Measurements from ENCODE around the gene RBM6. TPM values are rescaled to one million over a fixed set of nuclear protein-coding genes. Genes with fewer than 3 reads are reported as not detected.

RBM6 gene
- total RNA-seq, 4 donors from 2014 or later: 73.5 to 222 (median 89.5) TPM

DNA sequence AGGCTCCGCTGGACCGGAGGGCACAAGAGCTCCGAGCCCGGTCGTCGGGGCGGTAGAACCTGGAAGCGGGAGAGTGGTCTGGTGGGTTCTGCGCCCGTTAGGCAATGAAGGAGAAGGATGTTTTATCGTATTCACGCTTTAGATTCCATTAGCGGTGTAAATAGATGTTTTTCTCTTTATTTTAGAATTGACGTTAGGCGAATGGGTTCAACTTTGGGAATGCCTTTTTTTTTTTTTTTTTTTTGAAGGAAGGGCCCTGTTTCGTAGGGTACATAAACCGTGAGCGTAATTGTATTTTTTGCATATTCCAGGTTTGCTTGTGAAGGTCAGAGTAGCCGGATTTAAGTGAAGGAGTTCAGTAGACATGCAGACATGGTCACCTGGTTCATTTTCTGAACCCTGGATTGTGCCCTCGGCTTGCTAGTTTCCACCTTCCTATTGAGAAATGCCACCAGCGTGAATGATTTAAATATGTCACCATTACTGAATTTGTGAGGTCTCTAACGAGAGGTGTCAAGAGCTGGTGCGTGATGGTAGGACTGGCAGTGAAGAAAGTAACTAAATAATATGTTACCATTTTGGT, 808 bp downstream of the RBM6 start:
- peak overlapping the region; percentile 77 for H3K4me3 ChIP-seq
- H3K36me3 ChIP-seq: no peaks in the 10 kb centered on the region
- no peaks in the 10 kb centered on the region for H3K27me3 ChIP-seq
- no peak for DNase-seq (ENCODE audit: low spot score in 2 of 2)
- WGBS: 6% methylated on average over 23 of the region's 23 CpGs
- H3K4me1 ChIP-seq: peaks cover 25% of the 10 kb centered on the region
- H3K27ac ChIP-seq: peak overlapping the region; percentile 93
- TF ChIP-seq POLR2AphosphoS5 (IDR thresholded peaks at IDR 0.05) (no peak), EP300 (IDR thresholded peaks at IDR 0.05) (no peak), POLR2A (IDR thresholded peaks at IDR 0.05) (no peak)
- TF ChIP-seq, protein P1, sequence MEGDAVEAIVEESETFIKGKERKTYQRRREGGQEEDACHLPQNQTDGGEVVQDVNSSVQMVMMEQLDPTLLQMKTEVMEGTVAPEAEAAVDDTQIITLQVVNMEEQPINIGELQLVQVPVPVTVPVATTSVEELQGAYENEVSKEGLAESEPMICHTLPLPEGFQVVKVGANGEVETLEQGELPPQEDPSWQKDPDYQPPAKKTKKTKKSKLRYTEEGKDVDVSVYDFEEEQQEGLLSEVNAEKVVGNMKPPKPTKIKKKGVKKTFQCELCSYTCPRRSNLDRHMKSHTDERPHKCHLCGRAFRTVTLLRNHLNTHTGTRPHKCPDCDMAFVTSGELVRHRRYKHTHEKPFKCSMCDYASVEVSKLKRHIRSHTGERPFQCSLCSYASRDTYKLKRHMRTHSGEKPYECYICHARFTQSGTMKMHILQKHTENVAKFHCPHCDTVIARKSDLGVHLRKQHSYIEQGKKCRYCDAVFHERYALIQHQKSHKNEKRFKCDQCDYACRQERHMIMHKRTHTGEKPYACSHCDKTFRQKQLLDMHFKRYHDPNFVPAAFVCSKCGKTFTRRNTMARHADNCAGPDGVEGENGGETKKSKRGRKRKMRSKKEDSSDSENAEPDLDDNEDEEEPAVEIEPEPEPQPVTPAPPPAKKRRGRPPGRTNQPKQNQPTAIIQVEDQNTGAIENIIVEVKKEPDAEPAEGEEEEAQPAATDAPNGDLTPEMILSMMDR (IDR thresholded peaks at IDR 0.05): no peak
- no peaks in the 10 kb centered on the region for H3K9me3 ChIP-seq

DNA sequence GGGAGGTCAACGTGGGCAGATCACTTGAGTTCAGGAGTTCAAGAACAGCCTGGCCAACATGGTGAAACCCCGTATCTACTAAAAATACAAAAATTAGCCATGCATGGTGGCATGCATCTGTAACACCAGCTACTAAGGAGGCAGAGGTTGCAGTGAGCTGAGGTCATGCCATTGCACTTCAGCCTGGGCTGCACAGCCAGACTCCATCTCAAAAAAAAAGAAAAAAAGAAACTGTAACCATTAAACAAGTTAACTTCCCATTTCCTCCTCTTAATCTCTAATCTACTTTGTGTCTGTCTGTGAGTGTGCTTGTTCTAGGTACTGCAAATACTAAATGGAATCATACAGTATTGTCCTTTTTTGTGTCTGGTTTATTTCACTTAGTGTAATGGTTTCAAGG, 2.7 kb downstream of the RBM6 start:
- H3K9me3 ChIP-seq: no peaks in the 10 kb centered on the region
- DNase-seq (ENCODE audit: low spot score in 2 of 2): no peak
- peaks cover 5% of the 10 kb centered on the region for H3K36me3 ChIP-seq
- TF ChIP-seq, protein P1 (IDR thresholded peaks at IDR 0.05): no peak
- no peak for TF ChIP-seq POLR2A (IDR thresholded peaks at IDR 0.05)
- no peak for TF ChIP-seq EP300 (IDR thresholded peaks at IDR 0.05)
- TF ChIP-seq POLR2AphosphoS5 (IDR thresholded peaks at IDR 0.05): no peak
- WGBS: 62% methylated on average over 2 of the region's 2 CpGs
- H3K4me1 ChIP-seq: peaks cover 25% of the 10 kb centered on the region
- H3K4me3 ChIP-seq: no peak overlapping the region
- H3K27ac ChIP-seq: no peak overlapping the region
- H3K27me3 ChIP-seq: no peaks in the 10 kb centered on the region

GRCh38 chr3:49952924-49953323, 13.0 kb downstream of the RBM6 start:
- Histone ChIP-seq H3K4me3 (no peak overlapping the region), H3K36me3 (no peaks in the 10 kb centered on the region), H3K27ac (no peak overlapping the region), H3K27me3 (no peaks in the 10 kb centered on the region), H3K9me3 (no peaks in the 10 kb centered on the region), H3K4me1 (peaks cover 15% of the 10 kb centered on the region)
- no peak for TF ChIP-seq EP300 (IDR thresholded peaks at IDR 0.05)
- TF ChIP-seq, protein P1 (IDR thresholded peaks at IDR 0.05): no peak
- no peak for TF ChIP-seq POLR2A (IDR thresholded peaks at IDR 0.05)
- TF ChIP-seq POLR2AphosphoS5 (IDR thresholded peaks at IDR 0.05): no peak
- WGBS: 99% methylated on average over 6 of the region's 6 CpGs
- no peak for DNase-seq (ENCODE audit: low spot score in 2 of 2)

DNA sequence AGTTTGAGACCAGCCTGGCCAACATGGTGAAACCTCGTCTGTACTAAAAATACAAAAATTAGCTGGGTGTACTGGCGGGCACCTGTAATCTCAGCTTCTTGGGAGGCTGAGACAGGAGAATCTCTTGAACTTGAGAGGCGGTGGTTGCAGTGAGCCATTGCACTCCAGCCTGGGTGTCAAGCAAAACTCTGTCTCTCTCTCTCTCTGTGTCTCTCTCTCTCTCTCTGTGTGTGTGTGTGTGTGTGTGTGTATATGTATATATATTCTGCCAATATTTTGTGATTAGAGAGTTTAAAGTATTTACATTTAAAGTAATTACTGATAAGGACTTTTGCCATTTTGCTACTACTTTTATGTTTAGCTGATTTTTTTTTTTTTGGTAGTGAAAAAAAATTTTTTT, 15.7 kb downstream of the RBM6 start:
- no peak overlapping the region for H3K4me3 ChIP-seq
- no peaks in the 10 kb centered on the region for H3K9me3 ChIP-seq
- TF ChIP-seq, protein P1 (IDR thresholded peaks at IDR 0.05): no peak
- TF ChIP-seq POLR2AphosphoS5 (IDR thresholded peaks at IDR 0.05) (no peak), POLR2A (IDR thresholded peaks at IDR 0.05) (no peak), EP300 (IDR thresholded peaks at IDR 0.05) (no peak)
- no peak overlapping the region for H3K27ac ChIP-seq
- no peak for DNase-seq (ENCODE audit: low spot score in 2 of 2)
- H3K36me3 ChIP-seq: no peaks in the 10 kb centered on the region
- H3K4me1 ChIP-seq: peaks cover 2% of the 10 kb centered on the region
- H3K27me3 ChIP-seq: no peaks in the 10 kb centered on the region
- 83% methylated on average over 3 of the region's 3 CpGs for WGBS

- TF ChIP-seq POLR2A (IDR thresholded peaks at IDR 0.05) (no peak), EP300 (IDR thresholded peaks at IDR 0.05) (no peak), POLR2AphosphoS5 (IDR thresholded peaks at IDR 0.05) (no peak)
- TF ChIP-seq, protein P1 (IDR thresholded peaks at IDR 0.05): no peak
- no peak overlapping the region for H3K27ac ChIP-seq
Measured at GRCh38 chr3:49966233-49966942, 26.4 kb downstream of the RBM6 start.

More at GRCh38 chr3:49966233-49966942, 26.4 kb downstream of the RBM6 start:
- Histone ChIP-seq H3K9me3 (no peaks in the 10 kb centered on the region), H3K36me3 (peaks cover 16% of the 10 kb centered on the region), H3K4me1 (peaks cover 8% of the 10 kb centered on the region), H3K27me3 (no peaks in the 10 kb centered on the region), H3K4me3 (no peak overlapping the region)
- DNase-seq (ENCODE audit: low spot score in 2 of 2): no peak
- WGBS: 80% methylated on average over 1 of the region's 1 CpG
